ENCODE measurements around the gene RTN4. TPM values are rescaled to one million over a fixed set of nuclear protein-coding genes. Genes with fewer than 3 reads are reported as not detected.
A peak's percentile ranks its signal among the peaks of the same experiment; 100 is the strongest.

Gene RTN4
- total RNA-seq, 1 experiment from 2014 or later = 513 TPM

DNA sequence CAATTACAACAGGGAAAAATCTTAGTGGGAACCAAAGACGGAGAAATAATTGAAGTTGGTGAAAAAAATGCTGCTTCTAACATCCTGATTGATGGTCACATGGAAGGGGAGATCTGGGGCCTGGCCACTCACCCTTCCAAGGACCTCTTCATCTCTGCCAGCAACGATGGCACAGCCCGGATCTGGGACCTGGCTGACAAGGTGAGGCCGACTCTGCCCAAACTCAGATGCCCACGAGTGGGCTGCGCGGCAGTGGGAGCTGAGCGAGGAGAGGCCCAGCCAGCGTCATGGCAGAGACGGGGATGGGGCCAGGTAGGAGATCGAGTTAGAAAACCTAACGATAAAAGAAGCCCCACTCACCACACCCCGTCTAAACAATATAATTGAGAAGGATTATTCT, 87.7 kb downstream of the RTN4 start:
- ChIA-PET POLR2A (no interaction called here), CTCF (no interaction called here)
- DNase-seq (ENCODE audit: low read depth, low spot score) (no peak), ATAC-seq (no peak)
- peak overlapping the region; percentile 37 for H3K27ac ChIP-seq (ENCODE audit: low read length)
- TF ChIP-seq POLR2AphosphoS5 (IDR thresholded peaks at IDR 0.05; ENCODE audit: low read depth, low read length) = no peak
- TF ChIP-seq CTCF (IDR thresholded peaks at IDR 0.05) = no peak
- no peak for TF ChIP-seq TCF7L2 (IDR thresholded peaks at IDR 0.05; ENCODE audit: low read depth, low read length)
- no peak for TF ChIP-seq REST (IDR thresholded peaks at IDR 0.05; ENCODE audit: insufficient read depth in 1 of 2, low read depth in 2 of 2, low read length in 1 of 2)
- no peak for TF ChIP-seq SIN3A (IDR thresholded peaks at IDR 0.05; ENCODE audit: borderline replicate concordance, insufficient read depth, low read depth, low read length)
- H3K4me1 ChIP-seq (ENCODE audit: control insufficient read depth, insufficient read depth, low read length) = peaks cover 22% of the 10 kb centered on the region
- intact Hi-C loops (cut with micrococcal nuclease; ENCODE audit: unreplicated experiment) (no loop called here), in situ Hi-C loops (cut with HindIII; ENCODE audit: low pct_unique_long_range_greater_than_20kb, low sequenced_read_pairs) (no loop called here)
- no peaks in the 10 kb centered on the region for H3K9me3 ChIP-seq (ENCODE audit: control insufficient read depth, insufficient read depth, low read depth, low read length)
- no peaks in the 10 kb centered on the region for H3K27me3 ChIP-seq (ENCODE audit: control insufficient read depth, insufficient read depth, low read length)
- no TSS peak for BruUV-seq (replicated peaks)
- H3K4me3 ChIP-seq (ENCODE audit: low read depth in 2 of 2, low read length in 2 of 2) = no peak overlapping the region
- H3K36me3 ChIP-seq (ENCODE audit: control insufficient read depth, insufficient read depth, low read length) = no peaks in the 10 kb centered on the region

- Histone ChIP-seq H3K36me3 (ENCODE audit: control insufficient read depth, insufficient read depth, low read length) (no peaks in the 10 kb centered on the region), H3K4me1 (ENCODE audit: control insufficient read depth, insufficient read depth, low read length) (peaks cover 33% of the 10 kb centered on the region), H3K27me3 (ENCODE audit: control insufficient read depth, insufficient read depth, low read length) (no peaks in the 10 kb centered on the region), H3K9me3 (ENCODE audit: control insufficient read depth, insufficient read depth, low read depth, low read length) (no peaks in the 10 kb centered on the region), H3K4me3 (ENCODE audit: low read depth in 2 of 2, low read length in 2 of 2) (no peak overlapping the region), H3K27ac (ENCODE audit: low read length) (peak overlapping the region; percentile 72)
- no TSS peak for BruUV-seq (replicated peaks)
- intact Hi-C loops (cut with micrococcal nuclease; ENCODE audit: unreplicated experiment) (no loop called here), in situ Hi-C loops (cut with HindIII; ENCODE audit: low pct_unique_long_range_greater_than_20kb, low sequenced_read_pairs) (no loop called here)
- TF ChIP-seq REST (IDR thresholded peaks at IDR 0.05; ENCODE audit: insufficient read depth in 1 of 2, low read depth in 2 of 2, low read length in 1 of 2) = no peak
- TF ChIP-seq SIN3A (IDR thresholded peaks at IDR 0.05; ENCODE audit: borderline replicate concordance, insufficient read depth, low read depth, low read length) = no peak
- no peak for TF ChIP-seq POLR2AphosphoS5 (IDR thresholded peaks at IDR 0.05; ENCODE audit: low read depth, low read length)
- TF ChIP-seq CTCF (IDR thresholded peaks at IDR 0.05) = no peak
- TF ChIP-seq TCF7L2 (IDR thresholded peaks at IDR 0.05; ENCODE audit: low read depth, low read length) = no peak
- ChIA-PET CTCF (no interaction called here), POLR2A (no interaction called here)
- no peak for DNase-seq (ENCODE audit: low read depth, low spot score)
- ATAC-seq = no peak
These were observed 90.1 kb downstream of the RTN4 start for GRCh38 chr2:54960164-54960563.

Measured in Panc1 (cell line).